ENCODE results near the gene PHF20.
A peak's percentile ranks its signal among the peaks of the same experiment; 100 is the strongest.
"Not testable (repeated sequence)": the region's sequence is repeated elsewhere in the genome, so short reads cannot be mapped to it uniquely, and the experiment has no call there.

Gene PHF20

DNA sequence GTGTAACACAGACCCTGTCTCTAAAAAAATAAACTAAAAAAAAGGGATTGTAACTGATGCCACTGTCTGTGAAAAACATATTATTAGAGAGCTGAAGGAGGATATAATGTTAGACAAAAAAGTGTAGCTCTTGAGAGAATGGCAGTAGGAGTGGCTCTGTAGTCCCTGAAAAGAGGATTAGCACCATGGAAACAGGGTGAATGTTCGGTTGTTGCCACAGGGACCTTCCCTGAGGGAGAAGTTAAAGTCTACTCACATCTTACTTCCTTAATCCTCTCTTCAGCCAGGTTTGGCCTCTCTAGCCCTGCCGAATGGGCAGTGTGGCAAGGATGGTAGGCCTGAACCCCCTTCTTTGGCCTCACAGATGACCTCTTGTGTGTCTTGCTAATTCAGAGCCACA lies 170.4 kb downstream of the PHF20 start:
- DNase-seq, result no peak

DNA sequence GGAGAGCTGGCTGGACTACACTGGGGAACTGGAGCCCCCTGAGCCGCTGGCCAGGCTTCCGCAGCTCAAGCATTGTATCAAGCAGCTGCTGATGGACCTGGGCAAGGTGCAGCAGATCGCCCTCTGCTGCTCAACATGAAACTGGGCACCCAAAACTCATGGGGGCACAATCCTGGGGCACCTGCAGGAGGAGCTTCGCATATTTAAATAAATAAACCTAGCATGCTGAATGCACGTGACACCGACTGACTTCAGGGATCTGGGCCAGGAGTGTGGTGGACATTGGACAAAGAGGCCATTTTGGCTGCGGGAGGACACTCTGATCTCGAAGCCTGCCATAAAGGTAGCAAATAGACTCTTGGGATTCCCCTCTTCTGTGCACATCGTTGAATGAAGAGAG lies 175.7 kb downstream of the PHF20 start:
- DNase-seq, result peak; percentile 34

DNA sequence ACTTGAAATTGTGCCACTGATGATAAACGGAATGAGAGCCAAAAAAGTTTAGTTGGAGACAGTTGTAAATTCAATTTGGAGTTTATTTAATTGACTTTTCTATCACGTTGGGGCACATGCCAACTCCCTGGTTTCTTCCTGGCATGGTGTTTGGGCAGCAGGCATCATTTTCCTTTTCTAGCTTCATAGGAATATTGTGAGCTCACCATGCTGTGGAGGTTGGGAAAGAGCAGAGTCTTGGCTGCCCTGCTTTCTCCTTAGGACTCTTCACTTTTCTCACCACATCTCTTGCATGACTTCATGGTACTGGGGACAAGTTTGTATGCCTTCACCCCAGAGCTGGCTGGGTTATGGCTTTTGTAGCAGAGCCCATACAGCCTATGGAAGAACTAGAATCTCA lies 176.1 kb downstream of the PHF20 start:
- no peak for DNase-seq

DNA sequence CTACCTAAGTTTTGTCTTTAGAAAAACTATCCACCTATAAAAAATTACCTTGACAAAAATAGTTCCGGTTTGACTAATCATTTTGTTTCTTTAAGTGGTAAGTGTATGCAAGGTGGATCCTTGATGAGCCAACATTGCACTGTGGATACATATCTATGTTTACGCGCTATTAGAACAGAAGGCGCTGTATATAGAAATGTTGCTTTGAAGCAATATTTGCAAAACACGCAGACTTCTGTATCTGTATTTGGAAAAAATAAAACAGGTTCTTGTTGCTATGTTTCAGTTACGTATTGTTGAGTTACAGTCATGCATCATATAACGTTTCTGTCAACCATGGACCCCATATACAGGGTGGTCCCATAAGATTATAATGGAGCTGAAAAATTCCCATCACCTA lies 178.3 kb downstream of the PHF20 start:
- DNase-seq, result no peak

DNA sequence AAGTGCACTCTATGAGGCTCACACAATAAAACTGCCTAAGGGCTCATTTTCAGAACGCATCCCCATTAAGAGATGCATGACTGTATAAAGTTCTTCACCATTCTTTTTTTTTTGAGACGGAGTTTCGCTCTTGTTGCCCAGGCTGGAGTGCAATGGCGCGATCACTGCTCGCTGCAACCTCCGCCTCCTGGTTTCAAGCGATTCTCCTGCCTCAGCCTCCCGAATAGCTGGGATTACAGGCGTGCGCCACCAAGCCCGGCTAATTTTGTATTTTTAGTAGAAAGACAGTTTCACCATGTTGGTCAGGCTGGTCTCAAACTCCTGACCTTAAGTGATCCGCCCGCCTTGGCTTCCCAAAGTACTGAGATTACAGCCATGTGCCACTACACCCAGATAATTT lies 180.3 kb downstream of the PHF20 start:
- not testable (repeated sequence) for DNase-seq

DNA sequence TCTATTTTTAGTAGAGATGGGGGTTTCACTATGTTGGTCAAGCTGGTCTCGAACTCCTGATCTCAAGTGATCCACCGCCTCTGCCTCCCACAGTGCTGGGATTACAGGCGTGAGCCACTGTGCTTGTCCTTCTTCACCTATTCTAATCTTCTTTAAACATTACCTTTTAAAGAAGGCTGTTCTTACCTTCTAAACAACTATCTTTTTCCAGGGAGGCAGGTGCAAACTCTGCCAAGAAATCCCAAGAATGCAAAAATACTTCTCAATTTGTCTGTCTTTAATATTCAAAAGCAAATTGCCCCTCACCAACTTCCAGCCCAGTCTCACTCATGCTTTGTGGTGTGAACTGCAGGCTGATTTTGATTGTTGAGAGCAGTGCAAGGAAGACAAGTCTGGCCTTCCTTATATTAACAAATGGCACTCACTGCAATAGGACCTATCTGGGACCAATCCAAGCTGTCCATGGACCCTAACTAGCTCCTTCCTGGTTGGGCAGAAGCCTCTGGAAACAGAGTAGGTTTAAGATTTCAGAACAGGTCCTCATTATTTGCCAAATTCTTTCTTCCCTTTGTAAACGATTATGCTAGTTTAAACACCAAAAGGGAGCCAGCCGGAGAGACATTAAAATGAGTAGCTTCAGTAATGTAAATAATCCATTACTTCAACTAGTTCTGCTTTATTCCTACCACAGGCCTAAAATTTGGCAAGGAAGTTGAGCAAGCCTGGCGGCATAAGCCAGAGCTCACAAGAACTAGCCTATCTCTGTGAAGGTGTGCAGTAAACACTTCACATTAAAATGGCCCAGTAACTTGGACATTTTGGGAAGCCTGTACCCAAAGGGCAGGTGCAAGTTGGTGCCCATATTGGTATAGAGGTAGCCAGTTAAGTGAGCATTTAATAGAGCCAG lies 180.9 kb downstream of the PHF20 start:
- DNase-seq, result peak; percentile 5

DNA sequence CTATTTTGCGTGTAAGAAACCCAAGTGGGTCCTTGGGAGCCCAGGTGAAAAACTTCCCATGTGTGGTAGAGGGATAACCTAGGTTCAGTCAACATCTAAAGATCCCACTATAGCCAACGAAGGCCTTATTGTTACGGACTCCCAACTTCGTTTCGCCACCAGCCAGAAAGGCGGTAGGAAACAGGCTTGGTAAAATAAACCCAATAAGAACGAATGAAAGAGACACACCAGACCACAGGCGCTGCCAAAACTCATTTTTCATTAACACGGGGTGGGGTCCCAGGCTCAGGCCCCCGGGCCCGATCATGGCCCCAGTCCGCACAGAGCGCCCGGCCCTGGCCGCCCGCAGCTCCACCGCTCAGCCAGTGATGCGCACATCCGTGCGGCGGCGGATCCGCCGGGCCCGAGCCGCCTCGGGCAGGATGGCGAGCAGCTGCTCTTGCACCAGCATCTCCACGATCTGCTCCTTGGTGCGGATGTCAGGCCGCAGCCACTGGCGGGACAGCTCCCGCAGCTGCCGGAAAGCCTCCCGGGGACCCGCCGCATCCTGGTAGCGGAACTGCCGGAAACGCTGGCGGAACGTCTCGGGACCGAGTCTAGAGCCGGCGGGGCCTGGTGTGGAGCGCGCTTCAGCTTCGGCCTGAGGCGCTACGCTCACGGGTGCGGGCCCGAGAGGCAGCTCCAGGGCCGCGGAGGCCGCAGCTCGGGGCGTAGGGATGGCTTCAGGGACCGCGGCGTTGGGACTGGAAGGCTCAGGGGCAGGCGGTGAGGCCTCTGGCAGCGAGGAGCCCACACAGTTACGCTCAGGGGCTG lies 181.8 kb downstream of the PHF20 start:
- peak; percentile 76 for DNase-seq

DNA sequence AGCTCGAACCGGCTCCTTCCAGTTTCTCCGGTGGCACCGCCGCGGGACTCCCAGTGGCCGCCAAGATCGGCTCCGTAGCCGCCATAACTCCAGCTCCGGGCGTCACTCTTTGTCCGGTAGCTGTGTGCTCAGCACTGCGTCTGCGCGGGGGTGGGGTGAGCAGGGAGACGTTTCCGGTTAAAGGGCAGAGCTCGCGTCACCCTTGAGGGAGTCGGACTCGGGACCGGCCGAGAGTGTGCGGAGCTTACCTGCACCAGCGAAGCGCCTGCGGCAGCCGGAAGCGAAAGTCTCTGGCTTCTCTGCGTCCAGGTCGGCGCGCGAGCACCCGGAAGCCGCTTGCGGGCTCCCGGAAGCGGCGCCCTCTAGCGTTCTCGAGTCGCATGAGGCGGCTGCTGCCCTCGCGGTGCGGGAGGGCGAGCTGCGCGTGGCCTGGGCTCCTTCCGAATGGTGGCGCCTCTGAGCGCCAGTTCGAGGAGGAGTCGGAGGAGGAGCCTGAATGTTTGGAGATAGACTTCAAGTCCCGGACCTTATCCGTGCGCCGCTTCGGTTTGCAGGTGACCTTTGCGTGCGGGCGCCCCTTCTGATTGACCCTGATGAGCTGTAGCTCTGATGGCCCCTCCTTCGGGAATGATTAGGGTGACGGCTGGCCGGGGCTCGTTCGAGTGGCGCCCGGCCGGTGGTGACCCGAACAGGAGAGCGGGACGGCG lies 182.5 kb downstream of the PHF20 start, which contains the start of gene SCAND1:
SCAND1 (minus strand) TSS at position 303 of the 707 bp plus-strand sequence; CDS start at position 85, 218 bp downstream.
- peak; percentile 99 for DNase-seq

DNA sequence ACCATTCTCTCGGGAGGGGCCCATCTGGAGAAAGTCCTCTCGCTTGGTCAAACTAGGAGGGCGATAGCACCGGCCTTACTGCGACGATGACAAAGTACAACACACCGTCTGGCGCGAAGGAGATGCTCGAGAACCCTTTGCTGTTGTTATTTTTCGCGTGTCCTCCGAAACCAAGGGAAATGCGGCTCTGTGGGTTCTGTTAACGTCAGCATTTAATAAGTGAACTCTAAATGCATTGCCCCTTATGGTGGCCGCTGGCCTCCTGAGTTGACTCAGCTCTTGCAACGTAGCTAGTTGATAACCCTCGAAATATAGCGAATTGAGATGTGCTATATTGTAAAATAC lies 183.1 kb downstream of the PHF20 start:
- peak; percentile 45 for DNase-seq

DNA sequence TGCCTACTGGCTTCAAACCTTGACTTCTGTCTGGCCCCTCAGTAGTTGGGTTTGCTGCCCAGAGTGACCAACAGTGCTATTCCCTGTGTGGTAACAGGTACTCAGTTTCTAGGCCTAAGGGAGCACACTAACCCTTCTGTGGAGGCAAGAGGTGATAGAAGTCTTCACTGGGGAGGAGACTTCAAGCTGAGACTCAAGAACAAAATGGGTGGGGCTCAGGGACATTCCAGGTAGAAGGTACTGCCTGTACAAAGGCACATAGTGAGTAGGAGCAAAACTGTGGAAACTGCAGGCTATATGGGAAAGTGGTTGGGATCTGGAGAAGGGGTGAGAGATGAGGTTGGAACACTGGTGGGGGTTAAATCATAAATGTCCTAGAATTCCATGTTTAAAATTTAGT lies 184.8 kb downstream of the PHF20 start:
- DNase-seq, result no peak

DNA sequence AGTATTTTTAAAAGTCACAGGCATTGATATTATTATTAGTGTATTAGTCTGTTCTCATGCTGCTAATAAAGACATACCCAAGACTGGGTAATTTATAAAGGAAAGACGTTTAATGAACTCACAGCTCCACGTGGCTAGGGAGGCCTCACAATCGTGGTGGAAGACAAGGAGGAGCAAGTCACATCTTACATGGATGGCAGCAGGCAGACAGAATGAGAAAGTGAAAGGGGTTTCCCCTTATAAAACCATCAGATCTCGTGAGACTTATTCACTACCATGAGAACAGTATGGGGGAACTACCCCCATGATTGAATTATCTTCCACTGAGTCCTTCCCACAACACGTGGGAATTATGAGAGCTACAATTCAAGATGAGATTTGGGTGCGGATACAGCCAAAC lies 187.5 kb downstream of the PHF20 start:
- DNase-seq, result not testable (repeated sequence)

DNA sequence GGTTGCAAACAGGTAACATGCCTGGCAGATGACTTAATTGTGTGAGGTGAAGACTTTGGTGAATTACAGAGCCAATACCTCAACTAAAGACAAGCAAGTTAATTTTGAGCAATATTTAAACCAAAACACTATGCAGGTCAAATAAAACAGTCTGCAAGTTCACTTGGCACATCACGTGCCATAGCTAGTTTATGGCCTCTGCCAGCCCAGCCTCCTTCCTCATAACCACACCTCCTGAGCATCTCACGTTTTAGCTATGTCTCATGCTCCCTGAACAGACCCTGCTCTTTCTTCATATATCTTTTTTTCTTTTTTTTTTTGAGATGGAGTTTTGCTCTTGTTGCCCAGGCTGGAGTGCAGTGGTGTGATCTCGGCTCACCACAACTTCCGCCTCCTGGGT lies 192.1 kb downstream of the PHF20 start:
- DNase-seq, result no peak

DNA sequence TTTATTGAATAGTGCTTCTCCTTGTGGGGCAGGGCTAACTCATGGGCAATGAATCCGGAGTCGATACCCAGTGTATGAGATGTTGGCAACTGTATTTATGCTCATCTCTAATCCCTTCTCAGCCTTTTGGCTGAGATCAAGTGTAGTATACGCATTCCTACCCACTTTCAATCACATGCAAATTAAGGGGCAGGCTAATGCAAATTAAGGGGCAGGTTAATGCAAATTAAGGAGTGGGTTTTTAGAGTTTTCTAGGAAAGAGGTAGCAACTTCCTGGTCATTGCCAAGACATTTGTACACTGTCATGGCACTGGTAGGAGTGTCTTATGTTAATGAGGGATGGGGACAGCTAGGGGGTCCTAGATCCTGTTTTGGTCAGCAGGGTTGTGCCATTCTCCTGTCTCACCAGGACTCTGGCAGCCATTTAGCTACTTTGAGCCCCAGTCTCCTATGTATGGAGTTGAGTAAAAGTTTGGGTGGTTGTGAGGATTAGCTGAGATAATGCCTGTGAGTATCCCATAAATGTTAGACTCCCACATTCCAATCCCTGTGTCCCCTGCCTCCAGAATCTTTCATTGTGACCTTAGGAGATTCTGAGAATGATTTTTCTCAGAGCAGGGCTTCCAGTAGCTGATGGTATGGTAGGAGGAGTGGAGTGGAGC lies 196.3 kb downstream of the PHF20 start, which contains the start of gene CNBD2:
CNBD2 (plus strand) TSS at position 612 of the 662 bp plus-strand sequence. CDS start 173 bp downstream, outside the sequence.
- no peak for DNase-seq

DNA sequence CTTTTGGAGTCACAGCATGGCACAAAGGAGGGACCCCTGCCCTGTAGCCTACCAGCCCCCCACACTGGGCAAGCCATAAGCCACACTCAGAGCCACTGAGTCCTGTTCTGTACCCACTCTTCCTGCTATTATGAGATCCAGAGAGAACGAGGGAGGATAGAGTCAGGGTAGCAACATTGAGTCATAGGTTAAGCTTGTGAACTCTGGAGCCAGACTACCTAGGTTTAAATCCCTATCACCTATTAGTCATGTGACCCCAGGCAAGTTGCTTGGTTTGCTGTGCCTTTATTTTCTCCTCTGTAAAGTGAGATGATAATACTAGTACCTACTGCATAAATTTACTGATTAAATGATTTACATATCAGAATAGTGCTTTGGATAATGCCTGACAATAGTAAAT lies 197.1 kb downstream of the PHF20 start:
- no peak for DNase-seq

DNA sequence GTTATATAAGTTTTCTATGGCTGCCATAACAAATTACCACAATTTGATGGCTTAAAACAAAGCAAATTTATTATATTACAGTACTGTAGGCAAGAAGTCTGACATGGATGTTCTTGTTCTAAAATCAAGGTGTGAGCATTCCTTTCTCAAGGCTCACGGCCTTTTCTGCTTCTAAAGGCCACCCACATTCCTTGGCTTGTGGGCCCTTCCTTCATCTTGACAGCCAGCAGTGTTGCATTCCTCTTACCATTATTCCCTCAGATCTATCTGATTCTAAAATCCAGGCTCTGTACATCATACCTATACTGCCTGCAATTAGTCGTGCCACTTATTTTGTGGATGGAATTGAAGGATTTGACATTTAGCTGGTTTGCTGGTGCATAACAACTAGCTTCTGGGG lies 200.2 kb downstream of the PHF20 start:
- no peak for DNase-seq

DNA sequence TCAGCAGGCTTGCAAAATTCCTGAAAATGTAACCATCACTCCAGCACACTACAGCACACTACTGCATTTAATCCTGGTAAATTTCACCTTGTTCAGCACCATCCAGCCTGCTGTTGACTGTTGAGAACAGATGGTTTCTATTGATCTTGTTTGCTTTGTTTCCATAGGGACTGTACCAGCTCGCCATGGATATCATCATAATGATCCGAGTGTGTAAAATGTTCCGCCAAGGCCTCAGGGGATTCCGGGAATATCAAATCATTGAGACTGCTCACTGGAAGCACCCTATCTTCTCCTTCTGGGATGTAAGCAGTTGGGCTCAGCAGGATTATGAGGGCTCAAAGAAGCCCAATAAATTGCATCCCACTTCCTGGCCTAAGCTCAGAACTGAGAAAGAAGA lies 200.6 kb downstream of the PHF20 start:
- DNase-seq, result no peak

DNA sequence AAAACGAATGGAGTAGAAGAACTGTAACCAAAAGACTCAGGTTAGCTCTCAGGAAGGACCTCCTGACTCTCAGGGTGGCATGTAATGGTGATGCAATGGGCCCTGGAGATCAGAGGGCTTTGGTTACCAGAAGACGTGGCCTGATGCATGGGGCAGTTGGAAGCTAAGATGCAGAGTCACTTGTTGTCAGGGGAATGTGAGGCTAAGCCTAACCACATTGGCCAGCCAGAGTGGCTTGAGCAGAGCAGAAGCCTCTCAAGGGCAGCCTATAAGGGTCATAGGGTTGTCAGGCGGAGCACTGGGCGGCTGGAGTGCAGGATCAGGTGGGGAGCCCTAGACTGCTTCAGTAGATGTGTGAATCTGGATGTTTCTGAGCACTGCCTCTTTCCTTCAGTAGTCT lies 202.4 kb downstream of the PHF20 start:
- DNase-seq, result no peak

DNA sequence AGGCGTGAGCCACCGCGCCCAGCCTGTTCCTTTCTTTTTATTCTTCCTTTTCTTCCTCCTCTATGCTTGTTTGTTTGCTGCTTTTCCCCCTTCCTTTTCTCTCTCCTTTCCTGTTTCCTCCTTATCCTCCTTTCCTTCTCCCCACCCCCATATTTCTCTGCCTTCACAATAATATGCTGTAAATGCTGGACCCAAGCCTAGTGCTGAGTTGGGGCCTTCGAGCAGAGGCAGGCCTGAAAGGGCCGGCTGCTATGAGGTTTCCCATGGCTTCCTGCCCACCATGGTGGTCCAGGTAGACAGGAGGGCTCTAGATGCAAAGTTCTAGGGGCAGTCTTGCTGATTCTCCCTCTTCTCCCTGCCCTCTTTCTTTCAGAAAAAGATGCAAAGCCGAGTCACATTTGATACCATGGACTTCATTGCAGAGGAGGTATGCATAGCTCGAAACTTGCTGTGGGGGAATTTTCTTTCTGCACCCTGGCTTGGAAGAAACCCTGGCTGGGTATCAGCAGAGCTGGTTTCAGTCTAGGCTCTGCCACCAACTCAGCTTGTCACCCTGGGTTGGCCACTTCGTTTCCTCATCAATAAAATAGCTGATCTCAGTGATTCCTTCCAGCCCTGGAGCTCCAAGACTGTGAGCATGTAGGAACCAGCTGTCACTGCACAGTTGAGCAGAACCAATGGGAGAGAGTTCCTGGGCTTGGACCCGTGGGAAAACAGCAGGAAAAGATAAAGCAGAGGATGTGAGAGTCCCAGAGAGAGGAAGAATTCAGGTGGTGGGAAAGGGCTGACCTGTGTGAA lies 204.0 kb downstream of the PHF20 start:
- no peak for DNase-seq

DNA sequence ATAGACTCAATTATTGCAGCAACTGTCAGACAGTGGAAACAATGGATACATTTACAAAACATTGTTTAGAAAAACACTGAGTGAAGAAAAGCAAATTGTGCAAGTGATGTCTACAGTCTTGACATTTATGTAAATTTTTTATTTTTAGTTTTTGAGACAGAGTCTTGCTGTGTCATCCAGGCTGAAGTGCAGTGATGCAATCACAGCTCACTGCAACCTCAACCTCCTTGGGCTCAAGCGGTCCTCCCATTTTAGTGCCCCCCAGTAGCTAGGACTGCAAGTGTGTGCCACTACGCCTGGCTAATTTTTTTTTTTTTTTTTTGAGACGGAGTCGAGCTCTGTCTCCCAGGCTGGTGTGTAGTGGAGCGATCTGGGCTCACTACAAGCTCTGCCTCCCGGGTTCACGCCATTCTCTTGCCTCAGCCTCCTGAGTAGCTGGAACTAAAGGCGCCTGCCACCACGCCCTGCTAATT lies 206.3 kb downstream of the PHF20 start:
- no peak for DNase-seq

DNA sequence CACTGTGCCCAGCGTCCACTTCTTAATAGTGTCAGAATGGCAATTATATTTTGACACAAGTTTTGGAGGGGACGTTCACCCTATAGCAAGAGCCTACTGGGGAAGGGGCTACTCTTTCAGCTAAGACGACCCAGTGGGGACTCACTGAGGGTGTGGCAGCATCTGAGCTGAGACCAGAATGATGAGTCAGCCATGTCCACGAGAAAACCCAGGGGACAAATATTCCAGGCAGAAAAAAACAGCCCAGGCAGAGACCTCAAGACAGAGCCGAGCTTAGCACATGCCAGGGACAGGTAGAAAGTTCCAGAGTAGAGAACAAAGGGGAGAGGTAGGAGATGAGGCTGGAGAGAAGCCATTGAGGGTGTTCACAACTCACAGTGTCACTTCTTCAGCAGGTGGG lies 207.7 kb downstream of the PHF20 start:
- DNase-seq, result no peak

DNA sequence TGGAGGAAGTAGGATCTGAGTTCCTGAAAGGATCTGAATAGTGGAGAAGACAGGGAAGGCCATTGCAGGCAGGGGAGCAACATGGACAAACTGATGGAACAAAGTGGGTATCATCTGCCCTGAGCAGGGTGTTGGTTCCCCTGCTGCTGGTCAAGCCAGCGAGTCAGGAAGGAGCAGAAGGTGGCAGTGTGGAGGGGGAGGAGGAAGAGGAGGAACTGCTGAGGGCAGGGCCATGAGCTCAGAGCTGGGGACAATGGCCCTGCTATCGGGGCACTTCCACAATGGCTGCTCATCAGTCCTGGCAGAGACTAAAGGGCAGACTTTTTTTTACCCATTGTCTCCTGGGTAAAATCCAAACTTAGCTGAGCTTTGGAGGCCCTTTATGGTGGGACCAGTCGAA lies 210.2 kb downstream of the PHF20 start:
- no peak for DNase-seq

DNA sequence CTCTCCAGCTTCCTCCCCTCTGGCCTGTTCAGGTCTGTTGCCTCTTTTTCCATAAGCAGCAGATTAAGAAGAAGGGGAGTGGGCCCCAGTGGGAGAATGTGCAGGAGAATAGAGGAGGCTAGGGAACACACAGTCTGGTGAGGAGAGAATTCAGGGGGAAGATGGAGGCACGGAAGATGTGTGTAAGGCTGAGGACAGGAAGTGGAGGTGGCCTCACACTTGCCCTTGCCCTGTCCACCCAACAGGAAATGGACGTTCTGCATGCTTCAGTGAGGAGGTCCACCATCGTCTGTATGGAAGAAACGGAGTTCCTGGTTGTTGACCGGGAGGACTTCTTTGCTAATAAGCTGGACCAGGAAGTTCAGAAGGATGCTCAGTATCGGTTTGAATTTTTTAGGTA lies 212.6 kb downstream of the PHF20 start:
- no peak for DNase-seq

All from stimulated activated CD4-positive, alpha-beta T cell treated with anti-CD3 and anti-CD28 coated beads, Interleukin-15, amount 100 ng/mL, for 24 hours (primary cell).